PC-9 (cell line): ENCODE data around the gene BARHL1. TPM values are rescaled to one million over a fixed set of nuclear protein-coding genes. Genes with fewer than 3 reads are reported as not detected.

Experiments
- BruUV-seq: library from RNA; stranded (reverse); fragments of 400-500 nt; replicated peaks from 2 replicates; lab custom pipeline; 2021; lab: Mats Ljungman, UMichigan
- CTCF ChIA-PET: fragments of 300-600 bp; sonication (Branson Sonifier 250); formaldehyde crosslinking; loops from one replicate; lab custom pipeline; 2022; ENCODE audit warnings: antibody characterized with exemption; lab: Charles Lee
- POLR2A ChIA-PET: fragments of 300-600 bp; sonication (Branson Sonifier 250); formaldehyde crosslinking; loops from one replicate; lab custom pipeline; 2022; ENCODE audit warnings: antibody characterized with exemption; ENCODE audit not compliant: unreplicated experiment; lab: Charles Lee
- DNase-seq, 2 experiments: peaks; one replicate each; pipeline versions ENCODE4 v3.0.0 to v3.0.0-alpha.2; 2015 to 2022; ENCODE audit warnings: mixed read lengths in 1 of 2
- H2AFZ ChIP-seq: fragments of 200-600 bp; sonication (generic); 2 replicates; pipeline ENCODE4 v1.8.1; 2017; ENCODE audit warnings: antibody characterized with exemption
- H3F3A ChIP-seq: fragments of 200-600 bp; sonication (generic); 2 replicates; pipeline ENCODE4 v1.8.1; 2017; ENCODE audit warnings: antibody characterized with exemption, mild to moderate bottlenecking, low read depth; ENCODE audit not compliant: insufficient read depth
- H3K27ac ChIP-seq: fragments of 200-600 bp; sonication (generic); 2 replicates; pipeline ENCODE4 v1.6.1; 2016; ENCODE audit warnings: mixed run types
- H3K27me3 ChIP-seq: fragments of 200-600 bp; sonication (generic); 2 replicates; pipeline ENCODE4 v1.6.1; 2016; ENCODE audit warnings: low read depth, mixed run types; ENCODE audit not compliant: insufficient read depth
- H3K36me3 ChIP-seq: fragments of 200-600 bp; sonication (generic); 2 replicates; pipeline ENCODE4 v1.6.1; 2016; ENCODE audit warnings: low read depth, mixed run types
- H3K4me1 ChIP-seq: fragments of 200-600 bp; sonication (generic); replicated peaks from 2 replicates; pipeline ENCODE4 v1.6.1; 2016; ENCODE audit warnings: mixed run types; ENCODE audit not compliant: insufficient read depth
- H3K4me2 ChIP-seq: fragments of 200-600 bp; sonication (generic); 2 replicates; pipeline ENCODE4 v1.6.1; 2017; ENCODE audit warnings: mixed run types
- H3K4me3 ChIP-seq: fragments of 200-600 bp; sonication (generic); 2 replicates; pipeline ENCODE4 v1.6.1; 2016; ENCODE audit warnings: mixed run types
- H3K79me2 ChIP-seq: fragments of 200-600 bp; sonication (generic); 2 replicates; pipeline ENCODE4 v1.6.1; 2017; ENCODE audit warnings: low read depth, mixed run types
- H3K9me2 ChIP-seq: fragments of 200-600 bp; sonication (generic); 2 replicates; pipeline ENCODE4 v1.8.1; 2017; ENCODE audit warnings: mild to moderate bottlenecking; ENCODE audit not compliant: insufficient read depth
- H3K9me3 ChIP-seq: fragments of 200-600 bp; sonication (generic); 2 replicates; pipeline ENCODE4 v1.8.1; 2016; ENCODE audit warnings: low read depth; ENCODE audit not compliant: insufficient read depth
- H4K20me1 ChIP-seq: fragments of 200-600 bp; sonication (generic); 2 replicates; pipeline ENCODE4 v1.8.1; 2017; ENCODE audit not compliant: insufficient read depth
- EZH2 ChIP-seq: fragments of 200-600 bp; sonication (generic); IDR thresholded peaks from 2 replicates; pipeline ENCODE4 v1.8.0; 2017; ENCODE audit warnings: antibody characterized with exemption, low read depth
- intact Hi-C: fragments of 100-400 bp; cut with micrococcal nuclease; formaldehyde crosslinking; loops from one replicate; pipeline ENCODE4 v1.10.0; 2022; ENCODE audit not compliant: unreplicated experiment
- total RNA-seq: library from RNA; stranded (reverse); gene quantifications from 2 replicates; pipeline ENCODE4 v1.2.3, GENCODE V29; 2021
- TF ChIP-seq, protein P1 (sequence below): fragments of 200-600 bp; sonication (generic); conservative IDR thresholded peaks from 2 replicates; pipeline ENCODE4 v1.6.1; 2017; ENCODE audit warnings: mixed run types, antibody characterized with exemption, mild to moderate bottlenecking, moderate library complexity

The BARHL1 gene
- total RNA-seq, 1 experiment from 2014 or later = not detected

GRCh38 chr9:132554755-132555154 is 27.7 kb upstream of the BARHL1 start:
- H3K27me3 ChIP-seq = peaks cover 100% of the 10 kb centered on the region

DNA sequence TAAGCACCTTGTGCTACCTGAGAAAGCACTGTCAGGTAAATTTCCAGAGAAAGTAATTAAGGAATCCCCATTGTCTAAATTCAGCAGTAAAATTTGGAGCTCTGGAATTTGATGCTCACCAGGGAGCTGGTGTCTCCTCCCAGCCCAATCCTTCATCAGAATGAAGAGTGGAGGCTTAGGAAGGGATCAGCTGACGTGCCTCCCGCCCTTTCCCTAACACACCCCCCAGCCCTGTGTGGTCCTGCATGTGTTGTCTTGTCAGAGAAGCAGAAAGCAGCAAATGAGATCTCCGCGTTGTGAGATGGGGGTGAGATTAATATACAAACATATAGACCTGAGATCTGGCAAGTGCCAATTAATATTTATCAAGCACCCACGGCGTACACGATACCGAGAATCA is 26.9 kb upstream of the BARHL1 start:
- no peaks in the 10 kb centered on the region; the same call in 1 of the 2 replicates for H4K20me1 ChIP-seq
- no peaks in the 10 kb centered on the region for H3K36me3 ChIP-seq
- H3K9me2 ChIP-seq = no peaks in the 10 kb centered on the region
- POLR2A ChIA-PET = no interaction called here
- no peak overlapping the region for H3K4me2 ChIP-seq
- CTCF ChIA-PET = no interaction called here
- no peaks in the 10 kb centered on the region for H3K79me2 ChIP-seq
- H3K9me3 ChIP-seq = no peaks in the 10 kb centered on the region
- no peak overlapping the region for H3K27ac ChIP-seq
- TF ChIP-seq EZH2 = no peak
- TF ChIP-seq, protein P1, sequence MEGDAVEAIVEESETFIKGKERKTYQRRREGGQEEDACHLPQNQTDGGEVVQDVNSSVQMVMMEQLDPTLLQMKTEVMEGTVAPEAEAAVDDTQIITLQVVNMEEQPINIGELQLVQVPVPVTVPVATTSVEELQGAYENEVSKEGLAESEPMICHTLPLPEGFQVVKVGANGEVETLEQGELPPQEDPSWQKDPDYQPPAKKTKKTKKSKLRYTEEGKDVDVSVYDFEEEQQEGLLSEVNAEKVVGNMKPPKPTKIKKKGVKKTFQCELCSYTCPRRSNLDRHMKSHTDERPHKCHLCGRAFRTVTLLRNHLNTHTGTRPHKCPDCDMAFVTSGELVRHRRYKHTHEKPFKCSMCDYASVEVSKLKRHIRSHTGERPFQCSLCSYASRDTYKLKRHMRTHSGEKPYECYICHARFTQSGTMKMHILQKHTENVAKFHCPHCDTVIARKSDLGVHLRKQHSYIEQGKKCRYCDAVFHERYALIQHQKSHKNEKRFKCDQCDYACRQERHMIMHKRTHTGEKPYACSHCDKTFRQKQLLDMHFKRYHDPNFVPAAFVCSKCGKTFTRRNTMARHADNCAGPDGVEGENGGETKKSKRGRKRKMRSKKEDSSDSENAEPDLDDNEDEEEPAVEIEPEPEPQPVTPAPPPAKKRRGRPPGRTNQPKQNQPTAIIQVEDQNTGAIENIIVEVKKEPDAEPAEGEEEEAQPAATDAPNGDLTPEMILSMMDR = no peak
- no peak overlapping the region for H2AFZ ChIP-seq
- intact Hi-C loops = no loop called here
- peaks cover 100% of the 10 kb centered on the region for H3K27me3 ChIP-seq
- DNase-seq = no peak
- no peak overlapping the region for H3K4me3 ChIP-seq
- no peaks in the 10 kb centered on the region for H3F3A ChIP-seq
- no peaks in the 10 kb centered on the region for H3K4me1 ChIP-seq
- no TSS peak for BruUV-seq

More at GRCh38 chr9:132554755-132555154, 27.7 kb upstream of the BARHL1 start:
- no peaks in the 10 kb centered on the region for H3K9me2 ChIP-seq
- intact Hi-C loops = no loop called here
- H3K79me2 ChIP-seq = no peaks in the 10 kb centered on the region
- TF ChIP-seq, protein P1 = no peak
- TF ChIP-seq EZH2 = no peak
- no peak overlapping the region for H2AFZ ChIP-seq
- BruUV-seq = no TSS peak
- no peaks in the 10 kb centered on the region for H3K9me3 ChIP-seq
- DNase-seq = no peak
- no peaks in the 10 kb centered on the region for H3F3A ChIP-seq
- H3K4me1 ChIP-seq = no peaks in the 10 kb centered on the region
- H3K27ac ChIP-seq = no peak overlapping the region
- no peak overlapping the region for H3K4me2 ChIP-seq
- no peak overlapping the region for H3K4me3 ChIP-seq
- CTCF ChIA-PET = no interaction called here
- H3K36me3 ChIP-seq = no peaks in the 10 kb centered on the region
- H4K20me1 ChIP-seq = no peaks in the 10 kb centered on the region; the same call in 1 of the 2 replicates
- POLR2A ChIA-PET = no interaction called here

- Histone ChIP-seq H3K4me1 (no peaks in the 10 kb centered on the region), H3K36me3 (no peaks in the 10 kb centered on the region), H3K79me2 (no peaks in the 10 kb centered on the region), H4K20me1 (no peaks in the 10 kb centered on the region; the same call in 1 of the 2 replicates), H3K27ac (no peak overlapping the region), H2AFZ (no peak overlapping the region), H3K9me3 (no peaks in the 10 kb centered on the region), H3K4me2 (no peak overlapping the region), H3K4me3 (no peak overlapping the region), H3K27me3 (peaks cover 100% of the 10 kb centered on the region), H3F3A (no peaks in the 10 kb centered on the region), H3K9me2 (no peaks in the 10 kb centered on the region)
- intact Hi-C loops = no loop called here
- ChIA-PET POLR2A (no interaction called here), CTCF (interaction anchor here (0.7 kb wide), 1 partner anchor 386 kb away, joined by 5 read pairs; no protein-coding TSS in a partner anchor)
- BruUV-seq = no TSS peak
- no peak for DNase-seq
- TF ChIP-seq EZH2 = no peak
- TF ChIP-seq, protein P1 = no peak
Measured at GRCh38 chr9:132556235-132556634, 26.2 kb upstream of the BARHL1 start.
